HG03097 (cell line): ENCODE data around the gene IL17D.

Experiments used
- ATAC-seq: cut with Tn5 transposase; IDR thresholded peaks from one replicate; pipeline ENCODE4 v1.9.1; 2021; ENCODE audit not compliant: unreplicated experiment, low FRiP score

Gene IL17D

DNA sequence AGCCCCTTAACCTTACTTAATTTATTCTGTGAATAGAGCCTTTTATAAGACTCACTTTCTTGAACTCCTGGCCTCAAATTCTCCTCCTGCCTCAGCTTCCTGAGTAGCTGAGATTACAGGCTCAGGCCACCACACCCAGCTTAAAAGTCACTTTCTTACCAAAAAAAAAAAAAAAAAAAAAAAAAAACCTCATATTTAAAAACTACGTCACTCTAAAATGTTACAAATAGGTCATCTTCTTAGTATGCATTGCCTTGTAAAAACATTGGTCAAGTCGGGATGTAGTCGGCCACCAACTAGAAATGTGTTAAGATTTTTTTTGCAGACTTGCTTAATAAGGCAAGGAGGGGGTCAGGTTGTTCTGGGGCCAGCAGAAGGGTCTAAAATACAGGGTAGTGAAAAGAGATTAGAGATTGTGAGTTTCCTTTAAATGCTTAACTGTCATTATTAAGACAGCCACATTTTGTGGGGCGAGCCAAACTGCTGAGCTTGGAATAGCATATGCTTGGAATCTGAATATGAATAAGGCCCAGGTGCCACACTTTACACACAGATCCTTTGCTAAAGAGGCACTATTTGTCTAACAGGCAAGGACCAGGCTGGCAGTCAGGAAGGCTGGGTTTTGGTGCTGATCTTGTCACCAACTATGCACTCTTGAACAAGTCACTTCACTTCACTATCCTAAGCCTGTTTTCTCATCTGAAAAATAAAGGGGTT is 16.5 kb upstream of the IL17D start:
- no peak for ATAC-seq

DNA sequence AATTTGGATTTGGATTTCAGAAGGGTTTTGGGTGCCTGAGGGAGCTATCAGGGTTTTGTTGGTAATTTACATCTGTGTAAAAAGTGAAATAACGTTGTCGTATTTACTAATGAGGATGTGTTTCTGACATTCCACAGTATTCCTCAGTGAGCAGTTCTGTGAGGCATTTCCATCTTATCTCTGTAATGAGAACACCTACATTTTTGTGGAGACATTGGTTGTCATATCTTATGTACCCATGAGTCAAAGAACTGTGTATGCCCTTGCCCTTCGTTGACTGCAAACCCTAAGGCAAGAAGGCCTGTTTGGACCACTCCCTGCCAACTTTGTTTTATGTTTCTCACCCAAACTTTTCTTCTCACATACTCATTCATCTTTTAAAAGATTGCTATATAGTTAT is 14.2 kb upstream of the IL17D start:
- ATAC-seq = no peak

DNA sequence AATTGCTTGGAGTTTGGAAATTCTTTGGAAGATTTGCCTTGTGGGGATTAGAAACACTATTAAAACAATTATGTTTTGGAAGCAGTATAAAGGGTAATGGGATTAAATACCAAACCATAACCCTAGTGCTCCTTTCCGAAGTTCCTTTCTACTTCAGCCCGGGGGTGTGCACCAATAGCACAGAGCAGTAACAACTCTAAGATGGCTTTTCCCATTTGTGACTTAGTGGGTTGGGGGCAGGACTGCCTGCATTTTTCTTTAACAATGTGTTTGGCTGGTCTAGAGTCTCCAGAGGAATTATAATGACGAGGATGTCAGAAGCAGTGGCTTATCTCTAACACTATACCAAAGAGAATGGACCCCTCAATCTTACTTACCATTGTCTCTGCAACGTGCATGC is 11.9 kb upstream of the IL17D start:
- ATAC-seq = no peak

DNA sequence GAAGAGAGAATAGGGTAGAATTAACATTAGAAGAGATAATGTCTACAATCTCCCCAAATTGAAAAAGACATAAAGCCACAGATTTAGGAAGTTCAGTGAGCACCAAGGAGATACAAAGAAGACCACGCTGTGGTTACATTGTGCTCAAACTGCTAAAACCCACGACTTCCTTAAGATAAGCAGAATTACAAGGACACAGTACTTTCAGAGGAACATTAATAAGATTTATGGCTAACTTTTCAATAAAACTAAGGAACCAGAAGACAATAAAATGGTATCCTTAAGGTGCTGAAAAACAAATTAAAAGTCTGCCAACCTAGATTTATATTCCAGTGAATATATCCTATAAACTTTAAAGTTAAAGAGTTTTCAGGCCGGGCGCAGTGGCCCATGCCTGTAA is 7.4 kb upstream of the IL17D start:
- no peak for ATAC-seq

DNA sequence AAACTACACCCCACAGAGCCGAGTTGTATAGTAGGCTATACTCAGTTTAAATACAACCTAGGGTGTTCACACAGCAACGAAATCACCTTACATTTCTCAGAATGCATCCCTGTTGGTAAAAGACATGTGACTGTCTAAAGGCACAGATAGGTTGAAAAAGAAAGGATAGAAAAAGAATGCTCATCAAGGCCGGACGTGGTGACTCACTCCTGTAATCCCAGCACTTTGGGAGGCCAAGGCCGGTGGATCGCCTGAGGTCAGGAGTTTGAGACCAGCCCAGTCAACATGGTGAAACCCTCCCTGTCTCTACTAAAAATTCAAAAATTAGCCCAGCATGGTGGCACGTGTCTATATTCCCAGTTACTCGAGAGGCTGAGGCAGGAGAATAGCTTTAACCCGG is 3.8 kb upstream of the IL17D start:
- no peak for ATAC-seq

DNA sequence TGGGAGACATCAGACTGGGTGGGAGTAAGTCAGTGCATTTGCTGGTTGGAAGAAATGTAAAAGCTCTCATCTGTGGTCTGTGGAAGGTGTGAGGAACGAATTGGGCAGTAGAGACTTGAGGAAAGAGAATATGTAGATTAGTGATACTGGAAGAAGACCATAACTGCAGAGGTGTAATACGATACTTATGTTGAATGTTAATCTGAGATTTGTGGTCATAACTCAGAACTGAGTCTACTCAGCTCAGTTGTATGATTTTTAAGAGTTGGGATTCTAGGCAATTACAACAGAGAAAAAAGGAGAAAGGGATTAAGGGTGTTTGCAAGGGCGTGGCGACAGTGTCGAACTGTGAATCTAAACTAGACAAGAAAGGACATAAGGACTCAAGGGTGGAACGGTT is 3.2 kb upstream of the IL17D start:
- no peak for ATAC-seq

DNA sequence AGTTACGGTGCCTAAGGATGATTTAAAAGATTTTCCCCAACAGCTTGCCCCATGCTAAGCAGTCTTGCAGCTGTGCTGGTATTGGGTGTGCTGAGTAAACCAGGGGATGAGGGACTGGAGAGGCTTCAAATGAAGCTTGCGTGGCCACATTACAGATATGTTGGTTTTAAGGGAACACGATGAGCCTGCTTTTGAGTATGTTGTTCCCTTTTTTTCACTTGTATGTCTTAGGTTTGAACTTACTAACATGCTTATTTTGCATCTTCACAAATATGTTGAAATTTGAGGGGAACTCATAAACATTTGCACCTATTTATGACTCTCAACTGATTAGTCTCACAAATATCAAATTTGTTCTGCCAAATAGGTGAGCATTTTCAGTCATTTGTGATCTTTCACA is 2.0 kb upstream of the IL17D start:
- ATAC-seq = no peak

DNA sequence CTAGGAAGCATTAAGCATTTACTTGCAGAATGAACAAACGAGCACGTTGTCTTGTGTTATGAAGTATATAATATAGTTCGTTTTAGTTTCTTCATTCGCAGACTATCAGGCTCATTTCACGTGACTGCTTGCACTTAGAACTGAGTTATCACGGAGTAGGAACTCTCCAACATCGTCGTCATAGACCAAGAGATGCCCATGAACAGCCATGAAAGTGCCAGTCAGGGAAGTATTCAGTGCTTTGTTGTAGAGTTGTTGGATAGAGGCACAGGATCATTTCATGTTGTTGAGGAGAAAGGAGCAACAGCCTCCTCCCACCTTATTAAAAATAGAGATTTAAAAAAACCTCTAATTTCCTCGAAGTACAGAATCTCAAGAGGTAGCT is 977 bp upstream of the IL17D start:
- ATAC-seq = no peak

DNA sequence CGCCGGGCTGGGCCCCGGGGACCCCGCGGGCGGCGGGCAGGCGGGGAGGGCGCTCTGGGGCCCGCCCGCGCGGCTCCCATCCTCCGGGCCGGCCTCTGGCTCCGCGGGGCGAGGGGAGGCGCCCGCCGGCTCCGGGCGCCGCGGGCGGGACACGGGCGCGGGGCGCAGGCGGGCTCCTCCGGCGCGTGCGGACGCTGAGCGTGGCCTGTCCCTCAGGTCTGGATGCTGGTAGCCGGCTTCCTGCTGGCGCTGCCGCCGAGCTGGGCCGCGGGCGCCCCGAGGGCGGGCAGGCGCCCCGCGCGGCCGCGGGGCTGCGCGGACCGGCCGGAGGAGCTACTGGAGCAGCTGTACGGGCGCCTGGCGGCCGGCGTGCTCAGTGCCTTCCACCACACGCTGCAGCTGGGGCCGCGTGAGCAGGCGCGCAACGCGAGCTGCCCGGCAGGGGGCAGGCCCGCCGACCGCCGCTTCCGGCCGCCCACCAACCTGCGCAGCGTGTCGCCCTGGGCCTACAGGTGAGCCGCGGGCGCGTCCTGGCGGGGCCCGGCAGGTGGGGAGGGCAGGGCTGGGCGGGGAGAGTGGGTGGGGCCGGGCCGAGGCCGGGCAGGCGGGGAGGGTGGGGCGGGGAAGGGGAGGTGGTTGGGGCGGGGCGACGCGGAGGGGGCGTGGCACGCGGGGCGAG is 420 bp downstream of the IL17D start:
- ATAC-seq = peak; percentile 90

DNA sequence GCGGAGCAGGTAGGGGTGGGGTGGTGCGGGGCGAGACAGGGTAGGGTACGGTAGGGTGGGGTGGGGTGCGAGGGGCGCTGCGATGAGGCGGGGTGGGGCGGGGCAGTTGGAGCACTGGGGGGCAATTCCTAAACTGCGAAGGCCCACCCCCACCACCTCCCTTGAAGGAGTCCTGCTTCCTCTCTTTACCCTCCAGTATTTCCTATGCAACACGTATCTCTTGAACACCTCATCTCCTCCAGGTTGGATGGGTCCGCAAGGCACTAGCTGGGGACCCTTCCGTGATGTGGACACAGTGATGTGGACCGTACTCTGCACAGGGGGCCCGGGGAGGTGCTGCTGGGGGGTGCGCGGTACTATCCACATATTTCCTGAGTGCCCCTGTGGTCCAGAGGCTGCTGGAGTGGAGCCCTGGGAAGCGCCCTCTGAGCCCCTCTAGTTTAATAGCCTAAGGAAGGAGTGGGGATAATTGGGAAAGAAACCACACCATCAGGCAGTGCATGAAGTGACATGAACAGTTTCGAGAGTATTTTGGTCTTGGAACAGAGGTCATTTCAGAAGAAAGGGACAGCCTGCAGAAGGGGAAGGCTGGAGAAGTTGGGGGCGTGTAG is 1.1 kb downstream of the IL17D start:
- no peak for ATAC-seq

DNA sequence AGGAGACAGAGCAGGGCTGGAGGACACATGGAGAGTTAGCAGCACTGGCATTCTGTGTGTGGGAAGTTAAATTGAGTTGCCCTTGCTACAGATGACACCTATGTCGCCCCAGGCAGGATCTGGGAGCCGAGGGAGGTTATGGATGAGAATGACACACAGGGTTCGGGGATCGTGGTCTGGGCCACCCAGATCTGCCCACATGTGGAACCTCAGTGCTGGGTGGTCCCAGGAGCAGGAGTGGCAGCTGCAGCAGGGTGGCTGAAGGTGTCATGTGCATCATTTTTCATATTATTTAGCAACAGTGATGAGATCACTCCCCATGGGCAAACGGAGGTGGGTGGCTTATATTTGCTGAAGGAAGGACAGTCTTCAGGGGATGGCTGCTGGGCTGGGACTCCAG is 3.2 kb downstream of the IL17D start:
- ATAC-seq = no peak

DNA sequence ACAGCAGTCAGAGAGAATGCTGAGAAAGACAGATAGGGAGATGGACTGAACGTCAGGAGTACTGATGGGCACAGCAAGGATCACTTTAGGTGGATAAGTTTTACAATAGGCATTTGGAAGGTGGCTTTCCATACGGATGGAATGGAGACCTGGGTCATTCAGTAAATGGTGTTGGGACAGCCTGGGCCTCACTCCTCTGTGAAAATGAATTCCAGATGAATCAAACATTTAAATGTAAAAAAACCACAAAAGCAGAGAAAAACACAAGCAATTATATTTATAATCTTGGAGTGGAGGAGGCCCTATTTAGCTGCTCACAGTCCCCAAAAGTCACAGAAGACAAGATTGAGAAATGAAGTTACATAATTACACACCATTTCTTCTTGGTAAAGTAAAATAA is 4.7 kb downstream of the IL17D start:
- no peak for ATAC-seq

DNA sequence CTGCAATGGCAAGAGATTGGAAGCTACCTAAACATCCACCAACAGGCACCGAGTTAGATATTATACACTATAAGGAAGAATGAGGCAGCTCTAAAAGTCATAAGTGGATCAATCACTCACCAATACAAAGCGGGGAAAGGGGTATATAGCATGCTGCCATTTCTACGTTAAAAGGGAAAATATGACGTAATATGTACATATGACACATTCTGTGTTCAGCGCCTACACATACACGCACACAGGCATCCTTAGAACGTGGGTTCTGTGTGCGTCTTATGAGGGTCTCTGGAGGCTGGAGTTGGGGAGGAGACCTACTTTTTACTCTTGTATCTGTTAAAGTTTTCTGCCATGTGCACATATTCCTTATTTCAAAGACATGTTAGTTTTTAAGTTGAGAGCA is 5.9 kb downstream of the IL17D start:
- no peak for ATAC-seq

DNA sequence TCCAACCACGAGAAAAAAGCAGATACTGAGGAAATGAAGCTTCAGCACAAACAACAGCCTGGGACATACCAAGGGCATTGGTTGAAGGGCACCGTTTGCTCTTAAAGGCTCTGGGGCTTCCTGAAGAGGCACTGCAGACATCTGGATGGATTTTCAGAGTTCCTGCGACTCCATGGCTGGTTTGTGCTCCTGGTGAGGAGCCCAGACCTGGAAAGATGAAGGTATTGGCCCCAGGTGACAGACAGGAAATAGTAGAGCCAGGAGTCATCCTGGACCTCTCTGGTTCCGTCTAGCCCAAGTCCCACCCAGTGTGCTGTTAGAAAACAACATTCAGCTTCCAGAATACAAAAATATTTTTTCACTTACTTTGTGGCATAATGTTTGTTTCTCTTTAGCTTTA is 6.3 kb downstream of the IL17D start:
- no peak for ATAC-seq

DNA sequence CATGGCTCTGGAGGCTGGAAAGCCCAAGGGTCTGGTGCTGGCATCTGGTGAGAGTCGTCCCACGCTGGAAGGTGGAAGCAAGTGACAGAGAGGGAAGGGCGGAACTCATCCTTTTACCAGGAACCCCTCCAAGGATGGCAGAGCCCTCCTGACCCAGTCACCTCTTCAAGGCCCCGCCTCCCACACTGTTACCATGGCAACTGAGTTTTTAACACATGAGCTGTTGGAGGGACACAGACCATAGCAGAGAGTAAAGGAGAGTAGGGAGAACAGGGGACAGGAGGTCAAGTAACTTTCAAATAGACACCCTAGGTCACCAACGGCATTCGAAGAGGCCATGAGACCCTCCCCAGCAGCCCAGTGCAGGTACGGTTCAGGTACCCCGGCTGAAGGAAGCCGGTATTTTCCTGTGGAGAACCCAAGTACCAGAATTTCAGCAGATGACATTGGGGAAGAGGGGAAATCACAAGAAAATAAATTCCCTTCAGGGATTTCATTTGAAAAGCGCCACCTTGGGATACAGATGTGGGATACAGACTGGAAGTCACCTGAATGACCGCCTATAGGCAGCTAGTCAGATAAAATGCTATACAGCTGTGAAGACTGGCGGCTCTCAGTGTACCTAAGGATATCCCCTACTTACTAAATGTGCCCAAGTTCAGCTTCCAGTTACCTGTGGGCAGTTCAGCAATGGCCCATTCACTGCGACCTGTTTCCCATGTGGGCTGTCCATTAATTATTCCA is 8.0 kb downstream of the IL17D start:
- ATAC-seq = no peak

DNA sequence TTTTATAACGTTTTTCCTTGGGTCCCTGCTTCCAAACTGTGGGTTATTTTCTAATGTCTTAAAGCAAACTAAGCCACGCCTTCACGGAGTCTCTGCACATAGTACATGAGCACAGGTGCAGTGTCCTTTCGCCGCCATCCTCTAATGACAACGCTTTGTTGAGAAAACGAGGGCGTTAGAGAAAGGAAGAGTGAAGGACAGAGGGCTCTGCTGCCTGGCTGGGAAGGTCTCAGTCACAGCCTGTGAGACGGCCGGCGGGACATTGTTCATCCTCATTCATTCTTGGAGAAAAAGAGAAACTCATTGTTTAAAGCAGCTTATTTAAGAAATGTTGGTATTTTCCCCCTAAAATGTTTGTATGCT is 9.5 kb downstream of the IL17D start:
- no peak for ATAC-seq

DNA sequence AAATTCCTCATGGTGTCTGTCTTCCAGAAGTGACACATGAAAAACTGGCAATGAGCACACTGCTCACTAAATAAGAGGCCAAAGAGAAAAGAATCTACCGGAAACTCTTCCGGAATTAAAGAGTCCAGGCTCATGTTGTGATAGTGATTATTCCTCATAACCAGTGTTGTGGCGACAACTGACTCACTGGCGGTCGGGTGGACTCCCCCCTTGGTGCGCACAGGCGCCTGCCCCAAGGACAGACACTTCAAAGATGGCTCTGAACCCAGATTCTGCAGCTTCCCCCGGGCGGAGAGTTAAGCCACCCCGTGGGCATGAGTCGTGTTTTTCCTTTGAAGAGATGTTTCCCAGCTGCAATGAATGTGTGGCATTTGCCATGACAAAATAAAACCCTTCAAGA is 10.3 kb downstream of the IL17D start:
- no peak for ATAC-seq

DNA sequence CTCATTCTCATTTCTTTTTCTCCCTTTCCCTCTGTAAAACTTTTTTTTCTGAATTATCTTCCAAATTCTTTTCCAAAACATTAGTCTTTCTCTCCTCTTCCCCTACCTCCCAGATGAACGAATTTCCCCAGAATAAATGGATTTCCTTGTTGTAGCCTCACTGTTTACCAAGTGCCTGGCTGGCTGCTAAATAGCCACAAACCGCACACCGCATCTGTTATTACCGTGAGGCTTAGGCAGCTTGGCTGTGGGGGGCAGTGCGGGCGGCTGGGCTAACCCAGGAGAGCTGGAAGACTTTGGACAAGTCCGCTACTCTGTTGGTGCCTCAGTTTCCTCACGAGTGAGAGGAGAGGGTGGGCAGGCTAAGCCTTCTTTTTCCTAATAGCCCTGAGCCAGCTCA is 10.7 kb downstream of the IL17D start:
- no peak for ATAC-seq

DNA sequence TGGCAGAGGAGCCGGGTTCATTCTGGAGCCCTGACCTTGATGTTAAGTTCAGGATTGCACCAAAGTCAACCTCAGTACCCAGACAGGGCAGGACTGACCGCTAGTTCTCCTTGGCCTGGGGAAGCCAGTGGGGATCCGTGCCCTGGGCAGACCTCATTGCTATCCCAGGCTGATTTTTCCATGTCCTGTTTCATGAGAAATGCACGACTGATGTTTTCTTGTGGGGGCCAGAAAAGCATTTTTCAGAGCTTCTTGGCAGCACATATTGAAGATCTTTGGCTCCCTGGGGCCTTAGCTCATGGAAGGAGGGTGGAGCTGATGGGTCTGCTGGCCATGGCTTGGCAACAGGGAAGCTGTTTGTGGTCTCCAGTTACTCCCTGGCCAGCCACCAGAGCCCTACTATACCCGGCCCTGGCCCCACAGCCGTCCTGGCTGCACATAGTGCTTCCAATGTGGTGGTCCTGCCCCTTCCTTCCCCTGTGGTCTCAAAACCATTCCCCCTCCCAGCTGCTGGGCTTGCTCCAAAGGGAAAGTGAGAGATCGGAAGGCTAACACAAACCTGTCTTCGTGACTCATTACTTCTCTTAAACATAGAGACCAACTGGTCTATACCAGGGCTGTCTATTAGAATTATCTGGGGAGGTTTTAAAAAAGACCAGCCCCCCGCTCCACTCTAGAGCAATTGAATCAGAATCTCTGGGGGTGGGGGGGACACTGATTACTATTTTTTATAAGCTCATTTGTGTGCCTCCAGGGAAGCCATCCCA is 11.2 kb downstream of the IL17D start:
- ATAC-seq = no peak

DNA sequence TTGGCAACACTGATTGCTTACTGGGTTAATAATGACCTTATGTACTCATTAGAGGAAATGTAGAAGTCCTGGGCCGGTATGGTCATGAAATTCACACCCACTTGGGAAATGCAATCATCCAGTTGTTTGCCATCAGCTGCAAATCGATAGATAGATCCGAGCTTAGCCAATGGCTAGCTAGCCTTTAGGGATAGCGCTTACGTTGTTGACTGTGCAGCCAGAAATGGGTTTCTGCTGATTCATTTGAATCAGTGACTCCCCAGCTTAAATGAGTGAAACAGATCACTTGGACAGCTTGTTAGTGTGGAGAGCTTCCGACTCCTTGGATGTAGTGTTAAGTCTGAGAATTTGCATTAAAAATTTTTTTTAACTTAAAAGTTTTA is 11.8 kb downstream of the IL17D start:
- ATAC-seq = no peak

DNA sequence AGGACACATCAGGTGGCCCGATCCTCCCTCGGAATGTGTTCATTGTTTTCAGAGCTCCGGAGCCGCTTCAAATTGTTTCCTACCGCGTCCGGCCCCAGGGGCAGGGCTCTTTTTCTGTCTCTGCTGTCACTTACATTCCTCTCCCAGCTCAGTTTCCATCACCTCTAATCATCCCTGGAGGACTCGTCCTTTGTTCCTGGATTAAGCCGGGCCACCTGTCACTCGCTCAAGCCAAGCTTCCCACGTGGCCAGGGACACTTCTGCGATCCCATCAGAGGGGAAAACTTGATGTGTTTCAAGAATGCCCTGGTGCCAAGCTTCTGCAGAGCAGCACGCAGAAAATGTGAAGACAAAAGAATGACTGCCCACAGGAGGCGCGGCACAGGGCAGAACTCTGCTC is 13.5 kb downstream of the IL17D start:
- ATAC-seq = no peak
